ENCODE measurements around the gene PRR20G. TPM values are rescaled to one million over a fixed set of nuclear protein-coding genes. Genes with fewer than 3 reads are reported as not detected.

Gene PRR20G
- total and polyA plus RNA-seq, 2 donors (not counting 3 experiments of a cell fraction or from before 2014, with no cell fraction given) = not detected

DNA sequence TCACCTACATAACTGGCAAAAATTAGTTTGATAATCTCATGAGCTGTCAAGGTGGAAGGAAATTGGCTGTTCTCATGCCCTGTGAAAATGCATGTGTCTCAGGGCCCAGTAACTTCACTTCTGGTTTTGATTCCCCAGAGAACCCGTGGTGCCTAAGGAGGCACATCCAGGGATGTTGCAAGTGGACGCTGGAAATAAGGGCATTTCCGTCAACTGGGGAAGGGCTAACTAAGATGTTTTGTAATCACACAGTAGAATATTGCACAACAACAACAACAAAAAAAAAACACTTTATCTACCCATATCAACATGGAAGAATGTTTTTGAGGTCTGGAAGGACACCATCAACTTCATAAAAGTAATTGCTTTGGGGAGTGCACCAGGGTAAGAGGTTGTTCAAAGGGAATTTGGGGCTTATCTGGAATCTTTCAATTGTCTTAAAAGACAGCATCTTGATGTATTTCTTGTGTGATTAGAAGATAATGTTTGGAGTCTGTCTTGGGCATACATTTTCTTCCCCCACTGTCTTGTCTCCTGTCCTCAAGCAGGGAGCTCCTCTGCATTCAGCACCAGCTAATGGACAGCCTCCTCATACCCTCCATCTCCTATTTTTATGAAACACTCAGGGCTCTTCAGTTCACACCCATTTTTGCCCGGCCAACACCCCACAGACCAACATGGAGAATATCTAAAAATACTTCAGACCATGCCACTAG is 37.2 kb upstream of the PRR20G start:
- no peaks in the 10 kb centered on the region for H3K36me3 ChIP-seq (ENCODE audit: control insufficient read depth in 2 of 2, extremely low read depth in 1 of 2, insufficient read depth in 2 of 2, low read length in 2 of 2)
- H4K20me1 ChIP-seq (replicated peaks; ENCODE audit: control insufficient read depth, extremely low read depth, insufficient read depth, low read length) = no peaks in the 10 kb centered on the region
- no peak overlapping the region for H3K9ac ChIP-seq (replicated peaks; ENCODE audit: extremely low read depth, insufficient read depth, low read length)
- H3K9me3 ChIP-seq (replicated peaks; ENCODE audit: control insufficient read depth, insufficient read depth, low read length) = no peaks in the 10 kb centered on the region
- H3K79me2 ChIP-seq (ENCODE audit: control insufficient read depth, insufficient read depth, low read length) = no peaks in the 10 kb centered on the region
- H3K4me2 ChIP-seq (ENCODE audit: insufficient read depth, low read length) = no peak overlapping the region
- DNase-seq (ENCODE audit: low read depth, low spot score) (no peak), FAIRE-seq (no peak)
- no peaks in the 10 kb centered on the region for H3K4me1 ChIP-seq (ENCODE audit: control insufficient read depth, extremely low read depth, insufficient read depth, low read length)
- H3K27me3 ChIP-seq (ENCODE audit: control insufficient read depth in 2 of 2, insufficient read depth in 2 of 2, low read length in 2 of 2) = no peaks in the 10 kb centered on the region
- TF ChIP-seq EZH2 (IDR thresholded peaks at IDR 0.05; ENCODE audit: borderline replicate concordance, low read depth, low read length, severe bottlenecking) = no peak
- TF ChIP-seq GATA2 (IDR thresholded peaks at IDR 0.05; ENCODE audit: insufficient read depth, insufficient read length, low read depth, low read length) = no peak
- TF ChIP-seq POLR2A (IDR thresholded peaks at IDR 0.05; ENCODE audit: low read depth, low read length) = no peak
- TF ChIP-seq, protein P1, sequence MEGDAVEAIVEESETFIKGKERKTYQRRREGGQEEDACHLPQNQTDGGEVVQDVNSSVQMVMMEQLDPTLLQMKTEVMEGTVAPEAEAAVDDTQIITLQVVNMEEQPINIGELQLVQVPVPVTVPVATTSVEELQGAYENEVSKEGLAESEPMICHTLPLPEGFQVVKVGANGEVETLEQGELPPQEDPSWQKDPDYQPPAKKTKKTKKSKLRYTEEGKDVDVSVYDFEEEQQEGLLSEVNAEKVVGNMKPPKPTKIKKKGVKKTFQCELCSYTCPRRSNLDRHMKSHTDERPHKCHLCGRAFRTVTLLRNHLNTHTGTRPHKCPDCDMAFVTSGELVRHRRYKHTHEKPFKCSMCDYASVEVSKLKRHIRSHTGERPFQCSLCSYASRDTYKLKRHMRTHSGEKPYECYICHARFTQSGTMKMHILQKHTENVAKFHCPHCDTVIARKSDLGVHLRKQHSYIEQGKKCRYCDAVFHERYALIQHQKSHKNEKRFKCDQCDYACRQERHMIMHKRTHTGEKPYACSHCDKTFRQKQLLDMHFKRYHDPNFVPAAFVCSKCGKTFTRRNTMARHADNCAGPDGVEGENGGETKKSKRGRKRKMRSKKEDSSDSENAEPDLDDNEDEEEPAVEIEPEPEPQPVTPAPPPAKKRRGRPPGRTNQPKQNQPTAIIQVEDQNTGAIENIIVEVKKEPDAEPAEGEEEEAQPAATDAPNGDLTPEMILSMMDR (IDR thresholded peaks at IDR 0.05; ENCODE audit: extremely low read depth in 1 of 2, insufficient read depth in 1 of 2, low read depth in 1 of 2, low read length in 2 of 2) = no peak
- TF ChIP-seq POLR2AphosphoS5 (IDR thresholded peaks at IDR 0.05; ENCODE audit: insufficient read depth, low read depth, low read length) = no peak
- no peak for TF ChIP-seq FOS (IDR thresholded peaks at IDR 0.05; ENCODE audit: borderline replicate concordance, insufficient read depth, low read length)
- dilution Hi-C loops (cut with MboI; ENCODE audit: extremely low pct_ligation_motif_present, low sequenced_read_pairs) = no loop called here
- H2AFZ ChIP-seq (ENCODE audit: low read depth, low read length) = no peak overlapping the region
- intact Hi-C loops (cut with micrococcal nuclease) = no loop called here
- BruUV-seq (replicated peaks) = no TSS peak
- CTCF ChIA-PET = no interaction called here
- POLR2A ChIA-PET = no interaction called here
- no peak overlapping the region for H3K4me3 ChIP-seq (replicated peaks in 1 of 3; ENCODE audit: insufficient read depth in 1 of 3, low read depth in 1 of 3, low read length in 3 of 3)
- H3K9me1 ChIP-seq (replicated peaks; ENCODE audit: control insufficient read depth, extremely low read depth, insufficient read depth, low read length) = no peaks in the 10 kb centered on the region
- no peak overlapping the region for H3K27ac ChIP-seq (ENCODE audit: insufficient read depth, low read depth, low read length)
